CD4-positive, alpha-beta T cell treated with Interleukin-17A for 4 hours (primary cell): ENCODE results near the gene CCL4.
"Not testable (repeated sequence)": the region's sequence is repeated elsewhere in the genome, so short reads cannot be mapped to it uniquely, and the experiment has no call there.

Experiments
- DNase-seq: peaks from one replicate; pipeline ENCODE4 v3.0.0-alpha.2; 2020; ENCODE audit warnings: mixed read lengths

CCL4 gene

DNA sequence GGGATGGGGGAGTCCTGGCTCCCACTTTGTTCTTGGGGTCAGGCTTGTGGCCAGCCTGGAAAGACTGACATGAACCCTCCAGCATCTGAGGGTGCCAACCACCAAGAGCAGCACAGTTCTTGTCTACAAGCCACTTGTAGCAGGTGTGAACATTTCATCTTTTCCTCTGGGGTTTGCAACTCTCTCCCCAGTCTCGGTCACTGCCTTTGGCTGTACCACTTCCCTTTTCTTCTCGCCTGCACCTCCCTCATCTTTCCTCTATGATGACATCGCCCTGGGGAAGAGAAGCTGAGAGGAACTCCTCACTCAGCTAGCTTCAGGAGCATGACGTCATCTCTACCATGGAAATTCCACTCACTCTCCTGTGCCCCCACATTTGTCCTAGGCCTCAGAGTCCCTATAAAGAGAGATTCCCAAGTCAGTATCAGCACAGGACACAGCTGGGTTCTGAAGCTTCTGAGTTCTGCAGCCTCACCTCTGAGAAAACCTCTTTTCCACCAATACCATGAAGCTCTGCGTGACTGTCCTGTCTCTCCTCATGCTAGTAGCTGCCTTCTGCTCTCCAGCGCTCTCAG is at the start of gene CCL4:
CCL4 (plus strand) TSS at position 427 of the 575 bp plus-strand sequence; CDS start at position 506, 79 bp downstream.
- peak; percentile 4 for DNase-seq

DNA sequence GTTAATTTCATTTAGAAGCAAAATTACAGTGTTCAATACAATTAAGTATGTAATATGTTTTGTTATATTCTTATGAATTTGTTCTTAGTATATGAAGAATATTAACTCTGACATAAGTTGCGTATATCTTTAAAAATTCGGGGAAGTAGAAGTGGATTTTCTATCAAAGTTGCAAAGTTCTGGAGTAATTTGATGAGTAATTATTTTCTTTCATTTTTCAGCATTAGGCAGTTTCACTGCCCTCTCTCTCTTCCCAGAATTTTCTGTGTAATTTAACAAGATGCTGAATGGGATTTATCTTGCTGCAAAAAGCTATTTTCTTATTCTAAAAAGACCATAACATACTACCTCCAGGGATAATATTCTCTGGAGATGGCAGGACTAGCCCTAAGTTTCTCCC is 48.5 kb upstream of the CCL4 start:
- DNase-seq, result no peak

DNA sequence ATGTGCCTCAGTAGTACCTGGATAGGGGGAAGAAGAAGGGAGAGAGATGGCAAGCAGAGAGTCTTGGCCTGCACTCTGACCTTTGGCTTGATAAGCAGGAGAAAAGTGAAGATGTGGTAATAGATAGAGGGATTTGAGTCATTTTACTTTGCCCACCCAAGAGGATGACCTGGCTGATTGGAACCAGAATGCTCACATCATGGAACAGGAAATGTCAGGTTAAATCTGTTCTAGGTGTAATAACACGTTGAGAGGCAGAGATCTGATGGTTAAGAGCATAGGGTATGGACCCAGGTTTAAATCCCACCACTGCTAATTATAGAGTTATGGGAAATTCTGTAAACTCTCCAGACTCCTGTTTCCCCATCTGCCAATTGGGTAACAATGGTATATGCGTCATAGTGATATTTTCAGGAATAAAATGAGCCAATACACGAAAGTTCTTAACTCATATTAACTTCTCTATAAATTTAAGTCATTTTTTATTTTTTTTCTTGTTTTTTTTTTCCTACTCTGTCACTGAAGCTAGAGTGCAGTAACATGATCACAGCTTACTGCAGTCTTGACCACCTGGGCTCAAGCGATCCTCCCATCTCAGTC is 47.6 kb upstream of the CCL4 start:
- DNase-seq, result no peak

DNA sequence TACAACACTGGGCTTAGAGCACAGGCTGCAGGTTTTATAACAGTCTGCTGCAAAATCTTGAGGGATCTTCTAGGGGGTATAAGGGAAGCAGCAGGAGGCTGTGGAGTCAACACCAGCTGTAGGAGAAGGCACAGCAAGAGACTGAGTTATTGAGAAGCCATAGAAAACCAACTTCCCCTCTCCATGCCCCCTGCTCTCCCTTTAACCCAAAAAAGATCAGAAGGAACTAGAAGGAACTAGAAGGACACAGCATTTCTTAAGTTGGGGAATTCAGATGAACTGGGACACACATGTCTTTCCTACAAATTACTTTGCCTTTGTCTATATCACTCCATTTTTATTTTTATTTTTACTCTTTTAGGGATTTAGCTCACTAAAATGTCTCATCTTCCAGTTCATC is 45.7 kb upstream of the CCL4 start:
- no peak for DNase-seq

DNA sequence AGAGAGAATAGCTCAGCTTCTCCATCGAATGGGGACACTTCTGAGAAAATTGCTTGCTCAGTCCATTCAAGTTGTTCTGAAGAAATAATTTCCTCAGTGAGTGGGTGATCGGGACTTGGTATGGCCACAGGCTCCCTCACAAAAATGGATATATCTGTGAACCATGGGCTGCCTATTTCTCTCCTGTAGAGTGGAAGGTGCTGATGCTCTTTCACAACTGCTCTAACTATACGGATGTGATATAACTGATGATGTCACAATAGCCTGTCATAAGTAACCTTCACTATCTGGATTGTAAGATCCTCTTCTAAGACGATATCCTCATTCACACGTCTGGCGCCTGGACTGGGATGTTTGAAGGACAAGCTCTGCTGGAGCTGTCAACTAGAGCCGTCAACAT is 44.2 kb upstream of the CCL4 start:
- DNase-seq, result no peak

DNA sequence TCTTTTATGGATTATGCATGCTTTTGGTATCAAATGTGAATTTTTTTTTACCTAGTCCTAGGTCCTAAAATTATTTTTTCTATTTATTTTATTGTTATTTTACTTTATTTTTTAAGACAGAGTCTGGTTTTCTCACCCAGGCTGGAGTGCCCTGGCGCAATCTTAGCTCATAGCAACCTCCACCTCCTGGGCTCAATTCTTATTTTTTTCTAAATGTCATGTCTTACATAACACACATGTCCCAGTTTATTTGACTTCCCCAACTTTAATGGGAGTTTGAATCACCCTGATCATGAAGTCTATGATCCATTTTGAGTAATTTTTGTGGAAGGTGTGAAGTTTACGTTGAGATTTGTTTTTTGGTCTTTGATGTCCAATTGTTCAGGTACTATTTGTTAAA is 42.8 kb upstream of the CCL4 start:
- DNase-seq, result no peak

DNA sequence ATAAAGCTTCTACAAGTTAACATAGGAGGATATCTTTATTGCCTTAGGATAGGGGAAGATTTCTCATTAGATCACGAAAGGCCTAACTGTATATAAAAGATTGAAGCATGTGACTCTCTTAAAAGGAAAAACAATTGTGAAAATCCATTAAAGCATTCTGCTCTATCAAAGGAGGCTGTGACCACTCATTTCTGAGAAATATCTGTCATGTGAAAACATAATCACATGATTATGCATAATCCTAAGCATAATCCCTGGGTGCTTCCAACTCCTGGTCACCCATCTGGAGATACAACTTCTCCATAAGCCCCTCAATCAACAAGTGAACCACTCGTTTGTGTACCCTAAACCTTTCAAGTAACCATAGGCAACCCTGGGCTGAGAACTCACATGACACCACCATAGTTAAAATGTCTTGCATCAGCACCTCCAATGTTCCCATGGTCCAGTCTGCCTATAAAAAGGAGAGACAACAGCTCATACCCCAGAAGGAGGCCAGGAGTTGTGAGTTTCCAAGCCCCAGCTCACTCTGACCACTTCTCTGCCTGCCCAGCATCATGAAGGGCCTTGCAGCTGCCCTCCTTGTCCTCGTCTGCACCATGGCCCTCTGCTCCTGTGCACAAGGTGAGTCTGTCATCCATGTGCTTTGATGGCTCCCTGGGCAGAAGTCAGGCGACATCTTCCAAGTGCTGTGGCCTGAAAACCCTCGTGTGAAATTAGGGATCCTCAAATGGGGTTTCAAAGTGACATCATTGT is 39.7 kb upstream of the CCL4 start, which contains the start of gene CCL18:
CCL18 (plus strand) TSS at position 487 of the 756 bp plus-strand sequence; CDS start at position 558, 71 bp downstream.
- no peak for DNase-seq

DNA sequence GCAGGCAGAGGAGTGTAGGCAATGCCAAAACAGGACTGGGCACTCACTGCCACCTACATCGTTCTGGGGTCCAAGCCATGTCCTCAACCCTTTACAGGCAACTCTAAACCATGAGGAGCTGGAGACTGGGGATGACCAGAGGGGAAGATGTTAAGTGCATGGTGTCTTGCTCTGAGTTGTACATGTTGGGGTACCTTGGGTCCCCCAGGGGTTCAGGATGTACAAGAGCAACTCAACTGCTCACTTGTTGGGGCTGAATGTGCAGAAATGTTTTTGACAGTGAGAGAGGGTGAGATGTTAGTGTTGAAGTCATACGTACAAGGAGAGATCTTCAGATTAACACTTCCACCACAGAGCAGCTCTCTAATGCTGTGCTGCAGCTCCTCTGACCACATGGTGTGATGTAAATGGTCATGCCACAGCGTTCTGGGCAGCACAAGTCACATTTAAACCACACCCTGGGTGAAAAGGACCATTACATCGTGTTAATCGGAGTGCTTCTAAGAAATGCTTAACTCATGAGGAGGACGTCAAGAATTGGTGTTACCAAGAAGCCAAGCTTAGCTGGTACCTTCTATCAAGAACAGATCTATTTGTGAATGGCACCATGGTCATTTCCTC is 37.2 kb upstream of the CCL4 start:
- DNase-seq, result no peak

DNA sequence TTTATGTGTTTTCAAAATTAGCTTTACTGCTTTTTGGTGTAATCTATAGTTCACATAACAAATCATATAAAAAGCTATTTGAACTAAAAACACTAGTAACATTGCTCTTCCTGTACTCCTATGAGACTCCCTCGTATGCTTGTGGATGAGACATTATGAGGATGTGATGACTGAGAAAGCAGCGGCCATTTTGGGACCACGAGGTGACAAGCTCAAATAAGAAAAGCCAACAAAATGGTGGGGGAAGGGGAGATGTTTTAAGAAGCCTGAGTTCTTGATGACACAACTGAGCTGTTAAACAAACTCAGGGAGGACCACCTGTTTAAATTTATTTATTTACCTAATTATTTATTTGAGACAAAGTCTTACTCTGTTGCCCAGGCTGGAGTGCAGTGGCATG is 35.1 kb upstream of the CCL4 start:
- DNase-seq, result no peak

DNA sequence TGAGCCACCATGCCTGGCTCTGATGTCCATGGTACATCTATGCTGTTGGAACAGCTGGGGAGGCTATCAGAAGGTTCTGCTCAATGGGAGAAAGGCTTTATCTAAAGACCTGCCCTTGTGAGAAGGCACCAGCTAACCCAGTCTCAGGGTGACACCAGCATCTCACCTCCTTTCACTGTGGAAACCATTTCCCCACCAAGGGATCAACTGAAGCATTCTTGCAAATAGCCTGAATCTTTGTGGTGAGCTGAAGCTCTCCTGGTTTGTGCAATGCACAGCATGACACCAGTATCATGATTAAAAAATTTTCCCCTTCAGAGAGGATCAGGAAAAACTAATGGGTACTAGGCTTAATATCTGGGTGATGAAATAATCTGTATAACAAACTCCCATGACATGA is 34.5 kb upstream of the CCL4 start:
- DNase-seq, result no peak

DNA sequence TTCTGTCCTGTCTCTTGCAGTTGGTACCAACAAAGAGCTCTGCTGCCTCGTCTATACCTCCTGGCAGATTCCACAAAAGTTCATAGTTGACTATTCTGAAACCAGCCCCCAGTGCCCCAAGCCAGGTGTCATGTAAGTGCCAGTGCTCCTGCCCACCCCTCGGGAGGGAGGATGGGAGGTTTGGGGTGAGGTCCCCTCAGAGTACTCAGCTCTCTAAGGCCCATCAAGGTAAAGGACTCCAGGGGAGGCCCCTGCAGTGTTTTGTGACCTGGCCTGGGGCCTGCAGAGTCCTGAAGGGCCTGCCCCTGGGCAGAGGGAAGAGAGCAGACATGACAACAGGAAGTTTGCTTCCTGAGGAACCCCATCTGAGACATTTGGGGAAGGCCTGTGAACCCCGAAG is 33.2 kb upstream of the CCL4 start:
- no peak for DNase-seq

DNA sequence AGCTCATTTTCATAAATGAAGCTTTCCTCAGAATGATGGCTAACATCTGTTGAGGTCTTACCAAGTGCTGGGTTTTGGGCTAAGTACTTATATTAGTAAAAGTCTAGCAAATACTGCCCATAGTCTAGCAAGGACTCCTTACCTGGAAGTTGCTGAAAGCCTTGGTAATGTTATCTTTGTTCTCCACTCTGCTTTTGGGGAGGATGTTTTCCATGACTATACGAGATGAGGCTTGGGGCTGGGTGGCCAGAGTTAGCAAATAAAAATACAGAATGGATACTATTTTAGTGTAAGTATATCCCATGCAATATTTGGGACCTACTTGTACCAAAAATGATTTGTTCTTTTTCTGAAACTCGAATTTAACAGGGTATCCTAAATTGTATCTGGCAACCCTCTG is 31.9 kb upstream of the CCL4 start:
- DNase-seq, result no peak

DNA sequence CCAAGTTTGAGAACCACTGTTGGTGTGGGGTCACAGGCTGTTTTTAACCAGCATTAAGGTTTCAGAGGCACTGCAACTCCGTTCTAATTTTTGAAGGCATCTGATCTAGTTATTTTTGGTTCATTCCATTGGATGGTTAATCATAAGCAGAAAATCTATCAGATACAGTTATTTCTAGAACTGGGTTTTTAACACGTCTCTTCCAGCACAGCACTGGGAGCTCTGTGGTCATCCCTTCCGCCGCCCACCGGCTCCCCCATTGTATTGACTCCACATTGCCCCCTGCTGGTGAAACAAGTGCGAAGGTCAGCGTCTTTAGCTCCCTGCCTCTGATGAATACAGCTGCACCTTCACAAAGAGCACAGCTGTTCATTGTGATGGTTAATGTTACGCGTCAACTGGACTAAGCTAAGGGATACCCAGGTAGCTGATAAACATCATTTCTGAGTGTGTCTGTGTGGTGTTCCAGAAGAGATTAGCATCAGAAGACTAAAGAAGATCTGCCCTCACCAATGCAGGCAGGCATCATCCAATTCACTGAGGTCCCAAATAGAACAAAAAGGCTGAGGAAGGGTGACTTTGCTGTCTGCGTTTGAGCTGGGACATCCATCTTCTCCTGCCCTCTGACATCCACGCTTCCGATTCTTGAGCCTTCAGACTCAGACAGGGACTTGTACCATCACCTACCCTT is 31.1 kb upstream of the CCL4 start:
- DNase-seq, result peak; percentile 60

DNA sequence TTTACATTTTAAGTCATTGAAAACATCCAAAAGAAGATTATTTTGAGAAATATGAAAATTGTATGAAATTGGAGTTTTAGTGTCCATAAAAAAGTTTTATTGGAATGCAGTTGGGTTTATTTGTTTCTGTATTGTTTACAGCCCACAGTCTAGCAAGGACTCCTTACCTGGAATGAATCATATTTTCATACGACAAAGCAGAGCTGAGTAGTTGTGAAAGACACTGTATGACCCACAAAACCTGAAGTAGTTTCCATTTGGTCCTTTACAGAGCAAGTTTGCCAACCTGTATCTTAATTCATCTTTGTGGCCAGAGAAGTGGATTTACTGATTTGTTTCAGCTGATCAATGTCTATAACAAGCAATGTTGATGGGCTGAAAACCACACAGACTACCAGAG is 29.3 kb upstream of the CCL4 start:
- DNase-seq, result no peak

DNA sequence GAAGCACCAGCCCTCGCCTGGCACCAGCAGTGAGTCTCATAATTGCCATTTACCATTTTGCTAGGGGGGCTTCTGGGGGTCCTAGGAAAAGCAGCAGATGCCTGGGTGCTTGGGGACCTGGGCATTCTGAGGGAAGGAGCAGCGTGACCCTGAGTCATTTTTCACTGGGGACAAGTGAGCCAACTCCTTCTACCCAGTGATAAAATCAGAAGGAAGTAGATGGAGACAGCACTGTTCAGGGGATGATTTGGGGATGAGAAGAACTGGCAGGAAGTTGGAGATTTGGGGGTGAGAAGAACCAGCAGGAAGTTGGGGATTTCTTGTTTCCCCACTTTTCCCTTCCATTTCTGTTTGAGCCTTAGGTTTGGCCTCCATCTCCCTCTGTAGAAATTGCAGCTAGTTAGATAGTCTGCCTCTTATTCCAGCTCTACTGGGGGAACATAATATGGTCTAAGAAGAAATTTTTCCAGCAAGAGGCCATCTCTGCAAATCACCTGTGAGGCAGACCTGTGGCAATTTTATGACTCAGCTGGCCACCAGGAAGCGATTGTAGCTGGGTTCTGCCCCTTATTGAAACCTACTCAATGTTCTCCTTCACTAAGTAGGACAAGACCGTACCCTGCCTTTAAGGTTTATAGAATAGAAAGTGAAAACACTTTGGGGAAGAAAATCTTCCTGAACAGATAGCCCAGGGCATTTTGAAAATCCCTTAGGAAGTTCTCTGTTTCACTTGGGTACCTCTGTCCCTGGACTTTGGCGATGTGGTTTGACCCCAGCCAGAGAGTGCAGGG is 21.8 kb upstream of the CCL4 start:
- DNase-seq, result not testable (repeated sequence)

DNA sequence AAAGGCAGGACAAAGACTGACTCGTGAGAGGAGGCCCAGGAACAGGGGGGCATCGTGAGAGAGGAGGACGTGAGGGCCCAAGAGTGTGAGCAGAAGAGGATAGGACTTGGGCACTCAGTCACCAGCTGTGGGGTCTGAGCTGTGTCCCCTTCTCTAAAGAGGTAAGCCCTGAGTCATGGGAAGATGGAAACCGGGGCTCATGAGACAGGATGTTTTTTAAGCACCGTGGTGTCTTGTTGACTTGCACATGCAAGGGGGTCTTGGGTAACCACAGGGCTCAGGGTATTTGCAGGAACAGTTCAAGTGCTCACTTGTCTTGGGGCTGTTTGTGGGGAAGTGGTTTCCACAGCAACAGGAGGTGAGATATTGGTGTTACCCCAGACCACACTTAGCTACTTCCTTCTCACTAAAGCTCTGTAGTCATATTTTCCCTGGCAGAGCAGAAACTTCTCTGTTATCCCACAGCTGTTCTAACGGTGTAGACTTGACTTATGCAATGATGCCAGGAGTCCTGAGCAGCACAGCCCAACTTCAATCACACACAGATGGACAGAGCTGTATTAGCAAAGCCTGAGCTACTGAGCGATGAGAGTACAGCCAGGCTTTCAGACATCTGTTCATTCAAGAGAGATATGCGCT is 21.0 kb upstream of the CCL4 start:
- peak; percentile 16 for DNase-seq

DNA sequence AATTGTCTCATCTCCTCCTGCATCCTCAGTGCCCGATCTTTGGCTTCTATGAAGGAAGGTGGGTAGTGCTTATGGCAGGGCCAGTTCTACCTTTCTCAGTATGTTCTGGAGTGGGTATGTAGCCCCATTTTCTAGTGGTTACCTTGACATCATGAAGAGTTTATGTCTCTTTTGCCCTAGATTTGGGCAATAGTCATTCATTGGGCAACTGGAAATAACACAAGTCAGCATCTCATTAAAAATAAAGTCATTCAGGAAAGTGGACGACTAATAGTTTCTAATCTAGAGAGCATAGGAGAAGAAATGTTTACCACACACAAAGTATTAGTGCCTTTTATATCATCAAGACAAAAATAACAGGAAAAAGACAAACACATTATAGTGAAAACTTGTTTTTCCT is 19.9 kb upstream of the CCL4 start:
- DNase-seq, result not testable (repeated sequence)

DNA sequence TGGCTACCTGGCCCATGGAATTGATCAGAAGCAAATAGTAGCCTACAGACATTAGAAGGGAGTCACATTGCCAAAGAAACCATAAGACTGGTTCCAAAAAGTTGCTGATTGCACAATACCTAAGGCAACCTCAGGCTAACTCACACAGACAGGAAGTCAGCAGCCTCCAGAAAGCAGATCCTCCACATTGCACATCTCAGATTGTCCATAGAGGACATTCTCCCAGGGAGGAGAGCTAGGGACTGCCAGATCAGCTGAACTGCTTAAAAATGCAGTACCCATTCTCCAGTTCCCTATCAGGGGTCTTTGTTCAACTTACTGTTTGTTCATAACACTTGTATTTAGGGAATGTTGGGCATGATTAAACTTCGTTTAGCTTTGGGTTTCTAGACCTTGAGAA is 17.9 kb upstream of the CCL4 start:
- DNase-seq, result no peak

DNA sequence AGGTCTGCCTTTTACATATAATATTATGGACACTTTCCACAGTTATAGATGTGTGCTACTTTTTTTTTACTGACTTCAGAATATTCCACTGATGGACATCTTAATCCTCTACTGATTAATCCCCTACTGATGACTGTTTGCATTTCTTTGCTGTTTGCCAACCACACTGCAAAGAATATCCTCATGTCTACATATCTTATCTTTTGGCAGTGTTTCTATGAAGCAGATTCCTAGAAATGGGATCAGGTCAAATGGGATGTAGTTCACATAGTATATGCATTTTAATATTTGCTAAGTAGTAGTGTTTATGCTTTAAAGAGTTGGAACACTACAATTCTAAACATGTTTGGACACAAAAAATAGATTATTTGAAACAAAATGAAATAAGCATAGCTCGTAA is 16.8 kb upstream of the CCL4 start:
- no peak for DNase-seq

DNA sequence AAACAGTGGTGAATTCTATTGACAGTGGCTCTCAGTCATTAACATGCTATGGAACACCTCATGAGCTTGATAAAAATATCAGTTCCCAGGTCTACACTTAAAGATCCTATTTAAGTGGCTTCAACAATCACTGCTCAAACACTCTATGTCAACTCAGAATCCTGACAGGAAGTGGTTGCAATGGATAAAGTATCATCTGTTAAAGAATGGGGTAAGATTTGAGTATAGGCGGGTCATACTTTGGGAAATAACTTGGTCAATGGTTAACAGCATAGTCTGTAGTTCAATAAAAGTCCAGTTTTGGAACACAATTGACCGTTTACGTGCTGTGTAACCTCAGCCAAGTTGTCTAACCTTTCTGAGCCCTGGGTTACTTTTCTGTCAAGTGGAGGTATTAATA is 16.2 kb upstream of the CCL4 start:
- DNase-seq, result not testable (repeated sequence)

DNA sequence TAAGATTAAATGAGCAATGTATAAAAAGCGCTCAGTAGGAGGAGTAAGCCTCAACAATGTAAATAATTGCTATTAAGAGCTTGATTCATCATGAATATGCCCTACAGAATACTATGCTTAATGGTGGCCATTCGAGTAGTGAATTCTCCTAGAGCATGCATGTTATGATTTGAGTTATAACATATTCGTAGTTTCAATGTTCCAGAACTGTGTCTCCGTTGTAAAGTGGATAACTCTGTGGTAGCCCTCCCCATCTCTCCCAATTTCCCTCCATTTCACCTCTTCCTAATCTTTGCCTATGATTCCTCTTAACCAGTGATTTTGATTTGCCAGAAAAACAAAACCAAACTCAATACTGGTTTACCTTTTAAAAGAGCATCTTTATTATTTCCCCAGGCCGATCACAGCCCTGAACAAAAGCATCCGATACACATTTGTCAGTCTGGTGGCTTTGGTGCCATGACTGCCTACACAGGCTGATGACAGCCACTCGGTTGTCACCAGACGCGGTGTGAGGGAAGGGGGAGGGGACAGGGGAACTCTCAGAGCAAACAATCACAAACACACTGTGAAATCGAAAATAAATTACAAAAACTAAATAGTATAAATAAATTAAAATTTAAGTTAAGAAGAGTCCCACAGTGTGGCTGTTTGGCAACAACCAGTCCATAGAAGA is 15.6 kb upstream of the CCL4 start:
- not testable (repeated sequence) for DNase-seq
